Rectal smooth muscle tissue (tissue), 1 donor: Measurements from ENCODE around the gene CCNY.

ENCODE experiments used
- H3K27ac ChIP-seq: one replicate; pipeline ENCODE4 v1.7.0; 2013; ENCODE audit warnings: low read depth, low read length, inconsistent platforms
- H3K27me3 ChIP-seq: one replicate; pipeline ENCODE4 v1.7.0; 2013; ENCODE audit warnings: low read length; ENCODE audit not compliant: control insufficient read depth, insufficient read depth
- H3K36me3 ChIP-seq: one replicate; pipeline ENCODE4 v1.7.0; 2013; ENCODE audit warnings: low read length; ENCODE audit not compliant: control insufficient read depth, insufficient read depth
- H3K4me1 ChIP-seq: one replicate; pipeline ENCODE4 v1.7.0; 2013; ENCODE audit warnings: low read length; ENCODE audit not compliant: control insufficient read depth, insufficient read depth
- H3K4me3 ChIP-seq: one replicate; pipeline ENCODE4 v1.7.0; 2013; ENCODE audit warnings: low read length
- H3K9ac ChIP-seq: one replicate; pipeline ENCODE4 v1.7.0; 2013; ENCODE audit warnings: low read length

The CCNY gene

DNA sequence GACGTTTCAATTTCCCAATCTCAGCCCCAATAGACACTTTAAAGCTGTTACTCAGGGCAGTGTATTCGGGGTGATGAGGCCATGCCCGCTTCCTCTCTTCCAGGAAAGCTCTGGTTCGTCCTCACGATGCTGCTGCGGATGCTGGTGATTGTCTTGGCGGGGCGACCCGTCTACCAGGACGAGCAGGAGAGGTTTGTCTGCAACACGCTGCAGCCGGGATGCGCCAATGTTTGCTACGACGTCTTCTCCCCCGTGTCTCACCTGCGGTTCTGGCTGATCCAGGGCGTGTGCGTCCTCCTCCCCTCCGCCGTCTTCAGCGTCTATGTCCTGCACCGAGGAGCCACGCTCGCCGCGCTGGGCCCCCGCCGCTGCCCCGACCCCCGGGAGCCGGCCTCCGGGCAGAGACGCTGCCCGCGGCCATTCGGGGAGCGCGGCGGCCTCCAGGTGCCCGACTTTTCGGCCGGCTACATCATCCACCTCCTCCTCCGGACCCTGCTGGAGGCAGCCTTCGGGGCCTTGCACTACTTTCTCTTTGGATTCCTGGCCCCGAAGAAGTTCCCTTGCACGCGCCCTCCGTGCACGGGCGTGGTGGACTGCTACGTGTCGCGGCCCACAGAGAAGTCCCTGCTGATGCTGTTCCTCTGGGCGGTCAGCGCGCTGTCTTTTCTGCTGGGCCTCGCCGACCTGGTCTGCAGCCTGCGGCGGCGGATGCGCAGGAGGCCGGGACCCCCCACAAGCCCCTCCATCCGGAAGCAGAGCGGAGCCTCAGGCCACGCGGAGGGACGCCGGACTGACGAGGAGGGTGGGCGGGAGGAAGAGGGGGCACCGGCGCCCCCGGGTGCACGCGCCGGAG, 271.4 kb downstream of the CCNY start:
- Histone ChIP-seq H3K4me1 (peaks cover 2% of the 10 kb centered on the region), H3K27me3 (peaks cover 8% of the 10 kb centered on the region), H3K9ac (no peak overlapping the region), H3K27ac (no peak overlapping the region), H3K36me3 (no peaks in the 10 kb centered on the region), H3K4me3 (peak overlapping the region; percentile 57)

DNA sequence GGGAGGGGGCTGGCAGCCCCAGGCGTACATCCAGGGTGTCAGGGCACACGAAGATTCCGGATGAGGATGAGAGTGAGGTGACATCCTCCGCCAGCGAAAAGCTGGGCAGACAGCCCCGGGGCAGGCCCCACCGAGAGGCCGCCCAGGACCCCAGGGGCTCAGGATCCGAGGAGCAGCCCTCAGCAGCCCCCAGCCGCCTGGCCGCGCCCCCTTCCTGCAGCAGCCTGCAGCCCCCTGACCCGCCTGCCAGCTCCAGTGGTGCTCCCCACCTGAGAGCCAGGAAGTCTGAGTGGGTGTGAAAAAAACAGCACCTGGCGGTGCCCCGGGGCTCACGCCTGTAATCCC, 272.0 kb downstream of the CCNY start:
- Histone ChIP-seq H3K9ac (no peak overlapping the region), H3K27me3 (peaks cover 8% of the 10 kb centered on the region)

DNA sequence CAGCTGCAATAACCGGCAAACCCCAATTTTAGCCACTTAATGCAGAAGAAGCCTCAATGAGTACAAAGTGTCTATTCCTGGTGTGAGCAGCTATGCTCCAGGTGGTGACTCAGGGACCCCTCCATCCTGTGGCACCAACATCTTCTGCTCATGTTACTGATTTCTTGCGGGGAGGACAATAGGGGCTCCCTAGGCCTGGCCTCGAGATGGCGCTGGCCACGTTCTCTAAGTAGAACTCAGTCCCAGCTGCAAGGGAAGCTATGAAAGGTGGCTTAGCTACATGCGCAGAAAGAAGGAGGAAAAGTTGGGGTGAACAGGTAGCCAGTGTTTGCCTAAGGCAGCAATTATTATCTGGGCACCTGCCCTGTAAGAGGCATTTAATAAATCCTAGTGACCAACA, 275.4 kb downstream of the CCNY start:
- H3K27me3 ChIP-seq = peaks cover 8% of the 10 kb centered on the region
- peaks cover 2% of the 10 kb centered on the region for H3K4me1 ChIP-seq
- no peak overlapping the region for H3K4me3 ChIP-seq
- no peak overlapping the region for H3K27ac ChIP-seq
- no peak overlapping the region for H3K9ac ChIP-seq
- no peaks in the 10 kb centered on the region for H3K36me3 ChIP-seq

More for the DNA sequence above, 272.0 kb downstream of the CCNY start:
- no peaks in the 10 kb centered on the region for H3K36me3 ChIP-seq
- H3K27ac ChIP-seq = no peak overlapping the region
- peaks cover 2% of the 10 kb centered on the region for H3K4me1 ChIP-seq
- H3K4me3 ChIP-seq = no peak overlapping the region

DNA sequence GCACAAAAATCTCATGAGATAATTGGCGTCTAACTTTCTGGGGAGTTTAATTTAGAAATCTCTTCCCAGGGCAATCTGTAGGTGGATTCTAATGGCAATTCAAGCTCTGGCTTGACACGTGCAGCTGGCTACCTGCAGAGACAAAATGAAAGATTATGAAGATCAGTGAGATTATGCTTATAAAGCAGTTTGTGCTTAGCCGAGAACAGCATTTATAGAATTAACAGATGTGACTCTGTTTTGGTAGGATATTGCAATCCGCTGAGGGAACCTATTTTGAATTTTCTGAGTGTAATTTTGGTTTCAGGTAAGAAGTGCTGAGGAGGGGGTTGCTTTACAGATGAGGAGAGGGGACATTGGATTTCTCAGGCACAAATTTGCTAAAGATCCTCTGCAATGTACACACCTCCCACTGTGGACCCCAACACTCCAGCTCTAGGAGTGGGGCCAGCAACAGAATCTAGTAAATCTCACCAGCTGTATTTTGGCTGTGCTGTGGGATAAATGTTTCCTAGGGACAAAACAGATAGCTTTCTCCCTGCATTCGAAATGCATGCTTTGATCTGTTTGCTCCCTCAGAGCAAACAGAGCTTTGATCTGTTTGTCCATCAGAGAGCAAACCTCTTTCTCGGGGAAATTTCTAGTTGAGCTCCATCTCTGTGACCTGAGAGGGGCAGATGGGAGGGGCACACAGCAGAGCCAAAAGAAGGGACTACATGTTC, 276.2 kb downstream of the CCNY start:
- H3K27me3 ChIP-seq = peaks cover 3% of the 10 kb centered on the region
- H3K27ac ChIP-seq = no peak overlapping the region
- no peak overlapping the region for H3K4me3 ChIP-seq
- H3K4me1 ChIP-seq = no peaks in the 10 kb centered on the region
- no peak overlapping the region for H3K9ac ChIP-seq
- no peaks in the 10 kb centered on the region for H3K36me3 ChIP-seq

DNA sequence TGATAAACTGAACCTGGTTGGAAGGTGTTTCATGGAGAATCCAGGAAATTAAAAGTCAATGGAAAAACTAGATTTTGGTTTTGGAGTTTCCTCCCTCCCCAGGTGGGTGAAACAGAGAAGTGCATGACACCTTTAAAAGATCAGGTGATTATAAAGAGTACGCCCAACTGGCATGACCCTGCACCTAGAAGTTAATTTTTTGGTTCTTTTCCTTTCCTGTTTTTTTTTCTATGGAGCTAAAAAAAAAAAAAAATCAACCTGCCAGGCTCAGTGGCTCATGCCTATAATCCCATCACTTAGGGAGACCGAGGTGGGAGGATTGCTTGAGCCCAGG, 276.8 kb downstream of the CCNY start:
- Histone ChIP-seq H3K4me3 (no peak overlapping the region), H3K4me1 (no peaks in the 10 kb centered on the region), H3K27ac (no peak overlapping the region)

DNA sequence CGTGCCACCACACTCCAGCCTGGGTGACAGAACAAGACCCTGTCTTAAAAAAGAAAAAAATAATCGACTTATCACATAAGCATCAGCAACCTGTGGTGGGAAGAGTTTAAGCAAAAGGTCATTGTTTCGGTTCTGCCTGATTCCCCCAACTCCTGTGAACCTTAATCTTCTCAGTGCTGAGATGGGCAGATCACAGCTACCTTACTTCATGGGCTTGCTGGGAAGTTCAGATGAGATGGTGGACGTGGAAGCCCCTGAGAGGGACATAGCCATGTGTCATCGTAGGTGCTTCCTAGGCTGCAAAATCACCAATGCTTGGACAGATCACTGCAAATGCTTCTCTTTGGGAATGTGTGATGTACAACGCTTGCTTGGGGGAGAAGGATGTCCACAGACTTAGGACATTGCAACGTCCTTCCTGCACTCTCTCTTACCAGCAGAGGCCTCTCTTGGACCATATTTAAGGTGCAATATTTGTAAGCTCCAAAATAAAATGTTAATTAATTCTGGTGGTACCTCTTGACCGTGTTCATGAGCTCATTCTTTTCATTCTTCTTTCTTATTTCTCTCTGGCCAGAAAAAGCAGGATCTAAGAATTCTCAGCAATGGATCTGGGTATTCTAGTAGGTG, 277.4 kb downstream of the CCNY start:
- H3K27me3 ChIP-seq = no peaks in the 10 kb centered on the region
- no peaks in the 10 kb centered on the region for H3K4me1 ChIP-seq
- H3K9ac ChIP-seq = no peak overlapping the region
- H3K4me3 ChIP-seq = no peak overlapping the region
- H3K27ac ChIP-seq = no peak overlapping the region
- no peaks in the 10 kb centered on the region for H3K36me3 ChIP-seq

More for the DNA sequence above, 276.8 kb downstream of the CCNY start:
- H3K9ac ChIP-seq = no peak overlapping the region
- H3K36me3 ChIP-seq = no peaks in the 10 kb centered on the region
- H3K27me3 ChIP-seq = no peaks in the 10 kb centered on the region

DNA sequence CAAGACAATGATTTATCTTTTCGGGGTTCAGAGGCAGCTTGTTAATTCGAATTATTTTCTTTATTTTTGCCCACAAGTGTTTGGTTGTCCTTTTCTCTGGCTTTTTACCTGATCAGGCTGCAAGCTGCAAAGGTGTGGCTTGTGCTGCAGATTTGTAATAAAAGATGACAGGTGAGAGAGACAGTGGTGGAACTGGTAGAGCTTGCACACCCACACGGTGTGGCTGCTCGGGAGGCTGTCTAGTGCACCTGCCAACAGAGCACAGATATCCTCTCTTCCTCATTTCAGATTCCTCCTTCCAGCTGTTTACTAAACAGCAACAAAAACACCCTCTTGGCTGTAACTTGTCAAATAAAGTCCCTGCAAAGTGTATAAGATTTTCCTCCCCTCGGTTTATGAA, 278.0 kb downstream of the CCNY start:
- Histone ChIP-seq H3K27me3 (no peaks in the 10 kb centered on the region), H3K4me3 (no peak overlapping the region), H3K36me3 (no peaks in the 10 kb centered on the region), H3K27ac (no peak overlapping the region), H3K9ac (no peak overlapping the region), H3K4me1 (no peaks in the 10 kb centered on the region)
